Karpas-422 (cell line): Measurements from ENCODE around the gene PVALEF. TPM values are rescaled to one million over a fixed set of nuclear protein-coding genes. Genes with fewer than 3 reads are reported as not detected.
A peak's percentile ranks its signal among the peaks of the same experiment; 100 is the strongest.

Experiments
- DNase-seq: peaks from one replicate; pipeline ENCODE4 v3.0.0-alpha.2; 2015
- H2AFZ ChIP-seq: fragments of 200-600 bp; sonication (generic); 2 replicates; pipeline ENCODE4 v1.6.1; 2014; ENCODE audit warnings: antibody characterized with exemption, low read length, mixed read lengths
- H3K27ac ChIP-seq: fragments of 200-600 bp; sonication (generic); 2 replicates; pipeline ENCODE4 v1.5.1; 2014; ENCODE audit warnings: mild to moderate bottlenecking, low read length, moderate library complexity
- H3K27me3 ChIP-seq: fragments of 200-600 bp; sonication (generic); 2 replicates; pipeline ENCODE4 v1.6.1; 2014; ENCODE audit warnings: low read length, mixed read lengths
- H3K36me3 ChIP-seq: fragments of 200-600 bp; sonication (generic); 2 replicates; pipeline ENCODE4 v1.6.1; 2014; ENCODE audit warnings: low read length, mixed read lengths; ENCODE audit not compliant: insufficient read depth
- H3K4me1 ChIP-seq: fragments of 200-600 bp; sonication (generic); 2 replicates; pipeline ENCODE4 v1.6.1; 2014; ENCODE audit warnings: mild to moderate bottlenecking, low read length, mixed read lengths
- H3K4me2 ChIP-seq: fragments of 200-600 bp; sonication (generic); 2 replicates; pipeline ENCODE4 v1.6.1; 2014; ENCODE audit warnings: low read length, low read depth, mild to moderate bottlenecking; ENCODE audit not compliant: poor library complexity, severe bottlenecking
- H3K4me3 ChIP-seq: fragments of 200-600 bp; sonication (generic); 2 replicates; pipeline ENCODE4 v1.5.1; 2014; ENCODE audit warnings: mild to moderate bottlenecking, antibody characterized with exemption, low read length, mixed read lengths
- H3K79me2 ChIP-seq: fragments of 200-600 bp; sonication (generic); 2 replicates; pipeline ENCODE4 v1.6.1; 2014; ENCODE audit warnings: mild to moderate bottlenecking, low read length, mixed read lengths
- H3K9ac ChIP-seq: fragments of 200-600 bp; sonication (generic); 2 replicates; pipeline ENCODE4 v1.6.0; 2014; ENCODE audit warnings: low read length
- H3K9me2 ChIP-seq: fragments of 200-600 bp; sonication (generic), shearing (Covaris generic); replicated peaks from 2 replicates; pipeline ENCODE4 v1.6.0; 2014; ENCODE audit warnings: mild to moderate bottlenecking, low read length, moderate library complexity; ENCODE audit not compliant: insufficient read depth
- H3K9me3 ChIP-seq: fragments of 300-700, 200-600 bp; sonication (generic); 2 replicates; pipeline ENCODE4 v1.6.1; 2014; ENCODE audit warnings: low read length, mixed read lengths
- H4K20me1 ChIP-seq: fragments of 200-600 bp; sonication (generic); 2 replicates; pipeline ENCODE4 v1.6.1; 2014; ENCODE audit warnings: mild to moderate bottlenecking, antibody characterized with exemption, low read length, low read depth; ENCODE audit not compliant: insufficient read depth
- total RNA-seq: library from RNA; depleted of rRNA; stranded (reverse); fragments of >200 nt; shearing (Covaris generic); gene quantifications from 2 replicates; pipeline ENCODE4 v1.2.3, GENCODE V29; 2014; ENCODE audit warnings: low replicate concordance

Gene PVALEF
- total RNA-seq, 1 experiment from 2014 or later, result not detected

DNA sequence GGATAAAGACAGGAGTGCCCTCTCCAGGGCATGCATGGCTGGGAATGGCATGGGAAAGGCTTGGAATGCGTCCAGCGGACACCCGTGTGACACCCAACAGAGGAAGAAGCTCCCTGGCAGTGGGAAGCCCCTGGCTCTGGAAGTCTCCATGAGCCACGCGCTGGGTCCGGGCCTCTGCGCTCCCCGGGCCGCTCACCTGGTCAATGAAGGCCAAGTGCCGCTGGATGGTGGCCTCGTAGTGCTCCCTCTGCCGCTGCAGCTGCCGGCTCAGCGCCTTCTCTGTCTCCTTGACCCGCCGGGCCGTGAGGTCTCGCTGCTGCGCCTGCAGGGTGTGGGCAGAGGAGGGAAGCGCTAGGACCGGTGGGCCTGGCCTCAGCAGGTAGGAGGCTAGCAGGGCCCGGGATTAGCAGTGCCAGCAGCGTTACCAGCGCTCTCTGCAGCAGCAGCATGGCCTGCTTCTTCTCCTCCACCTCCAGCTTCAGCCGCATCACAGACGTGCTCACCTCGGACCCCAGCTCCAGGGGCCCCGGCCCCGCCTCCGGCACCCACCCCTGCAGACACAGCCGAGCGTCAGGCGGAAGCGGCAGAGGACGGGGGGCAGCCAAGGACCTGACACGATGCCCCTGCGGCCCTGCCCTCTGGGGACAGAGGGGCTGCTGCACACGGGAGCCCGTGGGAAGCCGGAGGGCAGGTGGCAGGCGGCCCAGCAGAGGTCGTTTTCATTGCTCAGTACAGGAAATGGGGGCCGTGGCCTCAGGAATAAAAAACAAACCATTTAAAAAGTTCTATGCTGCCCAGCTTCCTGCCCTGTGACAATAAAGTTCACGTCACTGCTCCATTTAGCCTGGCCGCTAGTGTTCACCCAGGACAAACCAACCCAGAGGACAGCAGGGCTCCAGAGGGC, 31.4 kb downstream of the PVALEF start:
- no peak overlapping the region for H3K9ac ChIP-seq

DNA sequence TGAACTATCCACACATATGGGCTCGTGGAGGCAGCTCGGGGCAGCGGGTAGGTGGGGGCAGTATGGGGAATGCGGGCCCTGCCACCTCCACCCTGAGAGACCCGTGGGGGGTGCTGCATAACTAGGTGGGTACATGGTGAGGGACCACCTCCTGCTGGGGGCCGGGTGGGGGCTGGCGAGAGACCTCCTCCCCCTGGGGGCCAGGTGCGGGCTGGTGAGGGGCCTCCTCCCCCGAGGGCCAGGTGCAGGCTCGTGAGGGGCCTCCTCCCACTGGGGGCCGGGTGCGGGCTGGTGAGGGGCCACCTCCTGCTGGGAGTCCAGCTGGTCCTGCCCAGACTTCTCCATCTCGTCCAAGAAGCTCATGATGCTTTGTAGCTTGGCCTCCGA, 32.1 kb downstream of the PVALEF start:
- Histone ChIP-seq H3K4me2 (no peak overlapping the region), H3K27me3 (no peaks in the 10 kb centered on the region), H2AFZ (no peak overlapping the region), H3K9me2 (no peaks in the 10 kb centered on the region), H3K4me1 (peaks cover 6% of the 10 kb centered on the region), H4K20me1 (0 out of 2 replicates have a peak, but pooled peaks cover 2% of the 10 kb centered on the region), H3K4me3 (no peak overlapping the region), H3K79me2 (no peaks in the 10 kb centered on the region), H3K9me3 (no peaks in the 10 kb centered on the region), H3K9ac (no peak overlapping the region), H3K36me3 (no peaks in the 10 kb centered on the region), H3K27ac (no peak overlapping the region)
- no peak for DNase-seq

More for the DNA sequence above, 31.4 kb downstream of the PVALEF start:
- Histone ChIP-seq H3K27ac (no peak overlapping the region), H4K20me1 (0 out of 2 replicates have a peak, but pooled peaks cover 2% of the 10 kb centered on the region), H3K36me3 (no peaks in the 10 kb centered on the region), H3K4me3 (no peak overlapping the region), H2AFZ (no peak overlapping the region), H3K4me1 (peaks cover 6% of the 10 kb centered on the region), H3K79me2 (no peaks in the 10 kb centered on the region), H3K27me3 (no peaks in the 10 kb centered on the region), H3K9me3 (no peaks in the 10 kb centered on the region), H3K4me2 (no peak overlapping the region), H3K9me2 (no peaks in the 10 kb centered on the region)
- no peak for DNase-seq

DNA sequence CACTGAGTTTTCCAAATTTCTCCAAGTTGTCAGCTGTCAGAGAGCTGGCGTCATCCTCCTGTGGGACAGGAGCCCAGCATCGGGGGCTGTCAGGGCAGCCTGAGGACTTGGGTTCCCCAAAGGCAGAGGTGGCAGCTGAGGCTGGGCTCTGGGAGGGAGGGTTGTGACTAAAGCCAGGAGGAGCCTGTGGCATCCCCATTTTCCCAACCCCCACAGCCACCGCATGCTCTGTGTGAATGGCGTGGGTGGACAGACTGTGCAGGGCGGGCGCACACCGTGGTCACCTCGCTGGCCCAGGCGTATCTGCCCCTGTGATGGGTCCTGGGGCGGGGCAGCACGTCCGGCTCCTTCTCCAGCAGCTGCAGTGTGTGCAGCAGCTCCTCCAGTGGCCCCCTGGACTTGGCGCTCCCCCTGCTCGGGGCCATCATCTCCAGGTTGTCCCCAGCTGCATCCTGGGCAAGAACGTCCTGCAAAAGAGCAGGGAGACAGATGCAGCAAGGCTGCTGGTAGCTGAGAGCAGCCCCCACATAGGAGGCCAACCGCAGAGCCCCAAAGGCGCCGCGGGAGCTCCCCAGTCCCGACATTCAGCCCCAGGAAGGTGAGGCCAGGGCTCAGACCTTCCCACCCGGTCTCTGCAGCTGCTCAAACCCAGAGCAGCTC, 32.7 kb downstream of the PVALEF start:
- 0 out of 2 replicates have a peak, but pooled peaks cover 2% of the 10 kb centered on the region for H4K20me1 ChIP-seq
- peaks cover 6% of the 10 kb centered on the region for H3K4me1 ChIP-seq
- no peak overlapping the region for H3K4me3 ChIP-seq
- H3K79me2 ChIP-seq, result no peaks in the 10 kb centered on the region
- H3K27me3 ChIP-seq, result no peaks in the 10 kb centered on the region
- H3K4me2 ChIP-seq, result no peak overlapping the region
- no peak for DNase-seq
- H3K9ac ChIP-seq, result no peak overlapping the region
- no peaks in the 10 kb centered on the region for H3K9me2 ChIP-seq
- no peak overlapping the region for H3K27ac ChIP-seq
- no peaks in the 10 kb centered on the region for H3K36me3 ChIP-seq
- H3K9me3 ChIP-seq, result no peaks in the 10 kb centered on the region
- H2AFZ ChIP-seq, result no peak overlapping the region

DNA sequence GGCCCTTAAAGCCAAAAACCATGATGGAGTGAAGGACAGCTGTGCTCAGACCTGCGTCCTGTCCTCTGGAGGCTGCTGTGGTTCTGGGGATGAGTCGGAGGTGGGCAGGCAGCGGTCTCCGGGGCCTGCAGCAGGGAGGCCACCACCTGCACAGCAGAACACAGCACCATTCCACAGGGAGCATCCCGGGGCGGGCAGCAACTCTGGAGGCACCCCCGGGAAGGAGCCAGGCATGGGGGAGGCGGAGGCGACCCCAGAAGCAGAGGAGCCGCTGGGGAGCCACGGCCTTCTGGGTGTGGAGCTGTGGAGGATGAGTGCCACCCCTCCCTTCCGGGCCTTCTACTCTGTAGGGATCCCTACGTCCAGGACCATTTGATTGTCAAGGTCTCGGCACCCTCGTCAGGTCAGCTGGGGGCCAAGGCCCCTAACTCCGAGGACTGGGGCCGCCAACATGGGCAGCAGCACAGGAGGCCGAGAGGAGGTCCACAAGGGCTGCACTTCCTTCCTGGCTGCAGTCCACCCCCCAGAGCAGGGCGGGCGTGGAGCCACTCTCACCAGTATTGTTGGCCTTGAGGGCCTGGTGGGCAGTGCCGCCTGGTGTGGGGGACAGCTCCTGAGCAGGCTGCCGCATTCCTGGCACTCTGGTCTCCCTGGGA, 33.6 kb downstream of the PVALEF start:
- H4K20me1 ChIP-seq, result 0 out of 2 replicates have a peak, but pooled peaks cover 2% of the 10 kb centered on the region
- no peak overlapping the region for H2AFZ ChIP-seq
- peaks cover 6% of the 10 kb centered on the region for H3K4me1 ChIP-seq
- H3K9ac ChIP-seq, result no peak overlapping the region
- H3K27ac ChIP-seq, result no peak overlapping the region
- no peaks in the 10 kb centered on the region for H3K79me2 ChIP-seq
- H3K36me3 ChIP-seq, result no peaks in the 10 kb centered on the region
- H3K4me3 ChIP-seq, result no peak overlapping the region
- H3K9me2 ChIP-seq, result no peaks in the 10 kb centered on the region
- H3K9me3 ChIP-seq, result no peaks in the 10 kb centered on the region
- no peak overlapping the region for H3K4me2 ChIP-seq
- no peaks in the 10 kb centered on the region for H3K27me3 ChIP-seq
- no peak for DNase-seq

DNA sequence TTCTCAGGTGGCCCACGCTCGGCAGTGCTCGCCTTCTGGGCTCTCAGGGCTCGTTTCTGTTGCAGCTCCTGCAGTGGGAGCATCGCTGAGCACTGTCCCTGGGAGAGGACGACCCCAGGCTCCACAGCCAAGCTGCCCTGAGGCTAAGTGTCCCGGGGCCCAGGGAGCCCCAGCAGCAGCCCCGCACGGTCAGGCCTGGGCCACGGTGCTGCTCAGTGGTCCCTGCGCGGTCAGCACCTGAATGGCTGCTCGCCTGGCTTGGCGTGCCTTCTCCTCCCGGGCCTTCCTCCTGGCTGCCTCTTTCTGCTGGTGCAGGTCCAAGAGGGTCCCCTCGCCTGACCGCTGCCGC, 34.1 kb downstream of the PVALEF start:
- no peak overlapping the region for H2AFZ ChIP-seq
- H4K20me1 ChIP-seq, result 0 out of 2 replicates have a peak, but pooled peaks cover 2% of the 10 kb centered on the region
- H3K36me3 ChIP-seq, result no peaks in the 10 kb centered on the region
- H3K9me3 ChIP-seq, result no peaks in the 10 kb centered on the region
- no peak for DNase-seq
- H3K4me1 ChIP-seq, result peaks cover 6% of the 10 kb centered on the region
- H3K4me3 ChIP-seq, result no peak overlapping the region
- no peaks in the 10 kb centered on the region for H3K9me2 ChIP-seq
- no peaks in the 10 kb centered on the region for H3K79me2 ChIP-seq
- H3K27me3 ChIP-seq, result no peaks in the 10 kb centered on the region
- H3K4me2 ChIP-seq, result no peak overlapping the region
- no peak overlapping the region for H3K27ac ChIP-seq
- no peak overlapping the region for H3K9ac ChIP-seq

DNA sequence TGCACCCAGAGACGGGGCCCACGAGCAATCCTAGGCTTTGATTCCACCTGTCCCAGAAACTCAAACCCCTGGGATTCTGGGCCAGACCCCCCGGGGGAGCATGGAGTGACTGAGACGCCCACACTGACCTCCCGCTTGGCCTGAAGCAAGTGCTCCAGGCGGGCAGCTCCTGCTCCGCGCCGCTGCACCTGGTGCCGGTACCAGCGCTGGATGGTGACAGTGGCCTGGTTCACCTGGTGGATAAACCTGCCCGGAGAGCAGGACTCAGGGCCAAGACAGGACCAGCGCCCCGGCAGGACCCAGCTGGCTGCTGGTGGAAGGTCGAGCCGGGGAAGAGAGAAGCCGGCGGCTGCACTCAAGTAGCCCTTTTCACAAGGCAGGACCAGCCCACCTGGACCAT, 34.9 kb downstream of the PVALEF start:
- Histone ChIP-seq H3K79me2 (no peaks in the 10 kb centered on the region), H3K9ac (no peak overlapping the region), H2AFZ (no peak overlapping the region), H3K4me1 (peaks cover 6% of the 10 kb centered on the region), H4K20me1 (0 out of 2 replicates have a peak, but pooled peaks cover 2% of the 10 kb centered on the region), H3K4me2 (no peak overlapping the region), H3K9me3 (no peaks in the 10 kb centered on the region), H3K27ac (no peak overlapping the region), H3K4me3 (no peak overlapping the region), H3K9me2 (no peaks in the 10 kb centered on the region), H3K36me3 (no peaks in the 10 kb centered on the region), H3K27me3 (no peaks in the 10 kb centered on the region)
- DNase-seq, result no peak

DNA sequence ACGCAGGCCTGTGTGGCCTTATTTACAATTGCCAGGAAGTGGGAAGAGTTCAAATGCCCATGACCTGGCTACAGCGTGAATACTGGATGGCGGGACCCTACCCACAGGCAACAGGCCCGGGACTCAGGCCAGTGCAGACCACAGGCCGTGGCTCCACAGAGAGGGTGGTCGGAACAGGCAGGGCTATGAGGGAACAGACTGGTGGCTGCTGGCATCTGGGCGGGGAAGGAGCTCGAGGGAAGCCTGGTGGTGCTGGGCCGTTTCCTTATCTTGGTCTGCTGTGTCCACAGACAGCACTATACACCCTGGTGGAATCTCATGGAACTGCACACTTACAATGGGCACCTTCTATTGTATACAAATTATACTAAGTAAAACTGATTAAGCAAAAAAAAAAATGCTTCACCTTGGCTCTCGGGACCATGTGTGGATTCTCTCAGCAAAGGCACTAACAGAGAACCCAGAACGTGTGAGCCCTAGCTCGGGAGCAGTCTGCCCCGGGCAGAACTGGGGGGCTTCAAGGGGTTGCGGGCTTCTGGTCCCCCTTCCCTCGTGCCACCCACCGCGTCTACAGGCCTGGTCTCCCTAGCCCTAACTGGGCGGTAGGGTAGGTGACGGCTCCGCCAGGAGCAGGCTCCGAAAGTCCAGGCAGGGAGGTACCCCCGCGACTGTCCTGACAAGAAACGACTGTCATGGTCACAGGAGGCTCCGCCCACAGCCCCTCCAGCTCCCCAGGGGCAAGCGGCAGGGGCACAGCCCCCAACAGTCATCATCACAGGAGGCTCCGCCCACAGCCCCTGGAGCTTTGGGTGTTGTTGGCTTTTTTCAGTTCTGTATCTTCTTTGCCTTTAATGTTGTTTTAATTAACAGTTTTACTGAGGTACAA, 35.6 kb downstream of the PVALEF start:
- Histone ChIP-seq H3K9me2 (no peaks in the 10 kb centered on the region), H3K4me3 (no peak overlapping the region), H3K36me3 (no peaks in the 10 kb centered on the region), H3K79me2 (no peaks in the 10 kb centered on the region), H2AFZ (no peak overlapping the region), H3K27ac (no peak overlapping the region), H3K4me2 (no peak overlapping the region), H3K9ac (no peak overlapping the region), H3K27me3 (no peaks in the 10 kb centered on the region), H3K4me1 (peaks cover 6% of the 10 kb centered on the region), H4K20me1 (0 out of 2 replicates have a peak, but pooled peaks cover 2% of the 10 kb centered on the region), H3K9me3 (no peaks in the 10 kb centered on the region)
- DNase-seq, result peak; percentile 88
